HCT116 (cell line): ENCODE data around the gene INSL4. TPM values are rescaled to one million over a fixed set of nuclear protein-coding genes. Genes with fewer than 3 reads are reported as not detected.
A peak's percentile ranks its signal among the peaks of the same experiment; 100 is the strongest.

Source experiments
- ATAC-seq: fragments of 200-7000 bp; cut with Tn5 transposase; 2 replicates; pipeline ENCODE4 v1.9.1; 2020; ENCODE audit warnings: mild to moderate bottlenecking, moderate library complexity
- BruUV-seq: library from RNA; stranded (reverse); fragments of 400-500 nt; replicated peaks from 2 replicates; lab custom pipeline; 2021; lab: Mats Ljungman, UMichigan
- CTCF ChIA-PET: fragments of 300-600 bp; sonication (Branson Sonifier 250); formaldehyde crosslinking; loops from one replicate; lab custom pipeline; 2021; ENCODE audit warnings: antibody characterized with exemption; lab: Charles Lee
- POLR2A ChIA-PET: fragments of 300-600, 350-600 bp; sonication (Branson Sonifier 250); formaldehyde crosslinking; loops from one replicate; lab custom pipeline; 2021; ENCODE audit warnings: antibody characterized with exemption; lab: Charles Lee
- RAD21 ChIA-PET, 2 experiments: fragments of 300-600 bp; sonication (Branson Sonifier 250); formaldehyde crosslinking; loops; one replicate each; lab custom pipeline; 2023; ENCODE audit warnings: low total read pairs in 2 of 2; ENCODE audit not compliant: uncharacterized antibody in 2 of 2, unreplicated experiment in 2 of 2, low non-redundant PET in 1 of 2; lab: Charles Lee
- DNase-seq: peaks from one replicate; pipeline ENCODE4 v3.0.0-alpha.2; 2010; ENCODE audit warnings: low read depth, low spot score
- H2AFZ ChIP-seq: fragments of 200-600 bp; shearing (Covaris generic), sonication (generic); 2 replicates; pipeline ENCODE4 v1.6.1; 2017; ENCODE audit warnings: low read depth, mixed run types, mixed read lengths, antibody characterized with exemption, low read length; ENCODE audit not compliant: poor library complexity, severe bottlenecking
- H3K27ac ChIP-seq: 2 replicates; pipeline ENCODE4 v1.5.1; 2012; ENCODE audit warnings: low read depth, low read length
- H3K27me3 ChIP-seq: fragments of 200-600 bp; sonication (generic); 2 replicates; pipeline ENCODE4 v1.6.1; 2016; ENCODE audit warnings: mixed run types, low read length, mixed read lengths; ENCODE audit not compliant: insufficient read depth
- H3K36me3 ChIP-seq, 2 experiments: fragments of 200-500 bp in 1 of 2; fragments of 200-600 bp in 1 of 2; sonication (Bioruptor generic) in 1 of 2; sonication (generic) in 1 of 2; 2 replicates each; pipeline versions ENCODE4 v1.5.1 to v1.6.1; 2014 to 2016; ENCODE audit warnings: low read length in 2 of 2, inconsistent platforms in 1 of 2, mixed read lengths in 1 of 2, mixed run types in 1 of 2; ENCODE audit not compliant: insufficient read depth in 2 of 2, control insufficient read depth in 1 of 2
- H3K4me1 ChIP-seq, 2 experiments: fragments of 200-600 bp in 1 of 2; sonication (generic) in 1 of 2; 2 replicates each; pipeline versions ENCODE4 v1.5.1 to v1.6.1; 2012 to 2017; ENCODE audit warnings: low read length in 2 of 2, inconsistent platforms in 1 of 2, mild to moderate bottlenecking in 1 of 2, mixed read lengths in 1 of 2, mixed run types in 1 of 2, moderate library complexity in 1 of 2; ENCODE audit not compliant: insufficient read depth in 2 of 2, control insufficient read depth in 1 of 2
- H3K4me2 ChIP-seq: fragments of 200-600 bp; sonication (generic); 2 replicates; pipeline ENCODE4 v1.6.1; 2017; ENCODE audit warnings: mixed run types, low read length, mixed read lengths
- H3K4me3 ChIP-seq, 2 experiments: fragments of 200-600 bp in 1 of 2; sonication (generic) in 1 of 2; replicated peaks in 1 of 2; 2 replicates each; pipeline ENCODE4 v1.5.1; 2011 to 2016; ENCODE audit warnings: low read length in 2 of 2, control low read depth in 1 of 2, low read depth in 1 of 2, mild to moderate bottlenecking in 1 of 2, mixed read lengths in 1 of 2, mixed run types in 1 of 2
- H3K79me2 ChIP-seq: fragments of 200-600 bp; sonication (generic); 2 replicates; pipeline ENCODE4 v1.6.1; 2017; ENCODE audit warnings: mild to moderate bottlenecking, mixed run types, low read length, moderate library complexity, mixed read lengths; ENCODE audit not compliant: insufficient read depth
- H3K9ac ChIP-seq: fragments of 200-600 bp; sonication (generic); 2 replicates; pipeline ENCODE4 v1.6.1; 2016; ENCODE audit warnings: low read length, mixed read lengths
- H3K9me2 ChIP-seq: fragments of 200-600 bp; sonication (generic), shearing (Covaris generic); 2 replicates; pipeline ENCODE4 v1.6.1; 2017; ENCODE audit warnings: mixed run types, mild to moderate bottlenecking, moderate library complexity; ENCODE audit not compliant: insufficient read depth
- H3K9me3 ChIP-seq, 2 experiments: fragments of 200-500 bp in 1 of 2; fragments of 200-600 bp in 1 of 2; sonication (Bioruptor generic) in 1 of 2; sonication (generic) in 1 of 2; 2 replicates each; pipeline ENCODE4 v1.6.1; 2014 to 2017; ENCODE audit warnings: low read length in 2 of 2, mixed read lengths in 2 of 2, inconsistent platforms in 1 of 2, low read depth in 1 of 2, mild to moderate bottlenecking in 1 of 2, mixed run types in 1 of 2, moderate library complexity in 1 of 2; ENCODE audit not compliant: control insufficient read depth in 1 of 2, insufficient read depth in 1 of 2
- H4K20me1 ChIP-seq: fragments of 200-600 bp; sonication (generic), shearing (Covaris generic); 2 replicates; pipeline ENCODE4 v1.6.1; 2017; ENCODE audit warnings: mixed run types, mild to moderate bottlenecking, moderate library complexity; ENCODE audit not compliant: insufficient read depth
- CBX3 ChIP-seq: IDR thresholded peaks from 2 replicates; pipeline ENCODE4 v1.6.1; 2012; ENCODE audit warnings: low read depth
- CEBPB ChIP-seq: IDR thresholded peaks from 2 replicates; pipeline ENCODE4 v1.6.1; 2012; ENCODE audit warnings: low read depth
- CTCF ChIP-seq, 3 experiments: fragments of 200-600 bp in 1 of 3; sonication (generic) in 1 of 3; IDR thresholded peaks in 2 of 3; conservative IDR thresholded peaks in 1 of 3; 2 replicates each; pipeline ENCODE4 v1.5.1; 2012 to 2017; ENCODE audit warnings: low read depth in 2 of 3, low read length in 2 of 3, antibody characterized with exemption in 1 of 3, borderline replicate concordance in 1 of 3, control low read depth in 1 of 3, mild to moderate bottlenecking in 1 of 3, mixed read lengths in 1 of 3, mixed run types in 1 of 3, moderate library complexity in 1 of 3; ENCODE audit not compliant: insufficient read depth in 1 of 3
- EZH2phosphoT487 ChIP-seq: fragments of 200-600 bp; IDR thresholded peaks from 2 replicates; pipeline ENCODE4 v1.6.1; 2018; ENCODE audit warnings: antibody characterized with exemption, borderline replicate concordance
- FOSL1 ChIP-seq: IDR thresholded peaks from 2 replicates; pipeline ENCODE4 v1.6.1; 2012; ENCODE audit warnings: low read depth
- MAX ChIP-seq: IDR thresholded peaks from 2 replicates; pipeline ENCODE4 v1.6.1; 2012
- RAD21 ChIP-seq: IDR thresholded peaks from 2 replicates; pipeline ENCODE4 v1.6.1; 2012; ENCODE audit warnings: low read depth, mild to moderate bottlenecking
- ZBTB33 ChIP-seq: IDR thresholded peaks from 2 replicates; pipeline ENCODE4 v1.6.1; 2011; ENCODE audit warnings: mild to moderate bottlenecking, low read length, moderate library complexity; ENCODE audit not compliant: insufficient replicate concordance; ENCODE audit errors: extremely low read depth
- intact Hi-C: fragments of 100-400 bp; cut with micrococcal nuclease; formaldehyde crosslinking; loops from 2 replicates; pipeline ENCODE4 v1.10.0; 2022
- total RNA-seq: library from RNA; stranded (reverse); gene quantifications from one replicate; pipeline ENCODE4 v1.2.1, GENCODE V29; 2021; ENCODE audit not compliant: unreplicated experiment

Gene INSL4
- total RNA-seq, 1 experiment from 2014 or later = not detected

- no peak for TF ChIP-seq ZBTB33
- no peak for TF ChIP-seq EZH2phosphoT487
- TF ChIP-seq FOSL1 = no peak
- no peak for TF ChIP-seq CEBPB
- no peak for TF ChIP-seq CTCF (IDR thresholded peaks at IDR 0.05 in 2 of 3, conservative IDR thresholded peaks at IDR 0.05 in 1 of 3; ENCODE audit: borderline replicate concordance in 1 of 3, insufficient read depth in 1 of 3, low read depth in 2 of 3, low read length in 2 of 3)
- no peak for TF ChIP-seq CBX3
These were observed 45.9 kb upstream of the INSL4 start, which contains the start of gene INSL6 (continued) for GRCh38 chr9:5185220-5185840.

GRCh38 chr9:5186416-5187169, 44.6 kb upstream of the INSL4 start:
- Histone ChIP-seq H2AFZ (no peak overlapping the region), H3K9me3 (no peaks in the 10 kb centered on the region), H3K36me3 (no peaks in the 10 kb centered on the region), H4K20me1 (no peaks in the 10 kb centered on the region), H3K4me1 (no peaks in the 10 kb centered on the region), H3K4me2 (no peak overlapping the region), H3K4me3 (no peak overlapping the region), H3K27ac (no peak overlapping the region), H3K9ac (no peak overlapping the region), H3K27me3 (no peaks in the 10 kb centered on the region), H3K9me2 (no peaks in the 10 kb centered on the region), H3K79me2 (no peaks in the 10 kb centered on the region)
- no TSS peak for BruUV-seq
- CTCF ChIA-PET = interaction anchor here (0.7 to 1.6 kb wide), 20 partner anchors 10 to 804 kb away, joined by 3 to 22 read pairs (median 4); partner anchors contain the start of genes CD274 and PLGRKT
- DNase-seq (peak; percentile 48), ATAC-seq (peak; percentile 85)
- intact Hi-C loops = loop anchor here (1.0 to 10.0 kb wide), 6 partner anchors 76 to 528 kb away; no protein-coding TSS in a partner anchor
- POLR2A ChIA-PET = no interaction called here
- TF ChIP-seq CTCF (IDR thresholded peaks at IDR 0.05 in 2 of 3, conservative IDR thresholded peaks at IDR 0.05 in 1 of 3; ENCODE audit: borderline replicate concordance in 1 of 3, insufficient read depth in 1 of 3, low read depth in 2 of 3, low read length in 2 of 3) (peak; percentile 65 to 74 (median 71); a peak in 5 of 6 replicates), RAD21 (peak; percentile 82), MAX (no peak)
- RAD21 ChIA-PET = interaction anchor here (0.5 to 1.1 kb wide), 6 partner anchors 77 to 256 kb away, joined by 3 to 6 read pairs (median 3); no protein-coding TSS in a partner anchor
